HepG2 (cell line): ENCODE measurements around the gene RHO. TPM values are rescaled to one million over a fixed set of nuclear protein-coding genes. Genes with fewer than 3 reads are reported as not detected.

Experiments
- ELF1 ChIP-seq: sonication (generic); formaldehyde crosslinking; IDR thresholded peaks from 2 replicates; pipeline ENCODE4 v1.4.0; 2020; ENCODE audit warnings: missing genetic modification reagents
- ERF ChIP-seq: IDR thresholded peaks from 2 replicates; pipeline ENCODE4 v1.6.1; 2018; ENCODE audit warnings: missing biosample characterization, missing genetic modification reagents
- ETV5 ChIP-seq: IDR thresholded peaks from 2 replicates; pipeline ENCODE4 v1.6.1; 2018; ENCODE audit warnings: missing biosample characterization, missing genetic modification reagents, inconsistent platforms, borderline replicate concordance
- FOXA3 ChIP-seq: IDR thresholded peaks from 2 replicates; pipeline ENCODE4 v1.6.1; 2016; ENCODE audit warnings: missing genetic modification reagents, missing compliant biosample characterization
- KAT8 ChIP-seq: IDR thresholded peaks from 2 replicates; pipeline ENCODE4 v1.6.1; 2016; ENCODE audit warnings: missing genetic modification reagents, missing compliant biosample characterization
- LCORL ChIP-seq, 2 experiments: fragments of 450-650 bp in 1 of 2; sonication (generic) in 1 of 2; formaldehyde crosslinking in 1 of 2; IDR thresholded peaks; 2 replicates each; pipeline versions ENCODE4 v1.5.0 to v1.6.1; 2017 to 2020; ENCODE audit warnings: antibody characterized with exemption in 1 of 2, missing genetic modification reagents in 1 of 2
- MED1 ChIP-seq: sonication (generic); formaldehyde crosslinking; IDR thresholded peaks from 2 replicates; pipeline ENCODE4 v1.4.0; 2020; ENCODE audit warnings: missing genetic modification reagents
- MIER3 ChIP-seq: IDR thresholded peaks from 2 replicates; pipeline ENCODE4 v1.6.1; 2016; ENCODE audit warnings: missing compliant biosample characterization, borderline replicate concordance
- MYNN ChIP-seq: sonication (generic); formaldehyde crosslinking; IDR thresholded peaks from 2 replicates; pipeline ENCODE4 v1.4.0; 2020; ENCODE audit warnings: mild to moderate bottlenecking, low read depth, missing genetic modification reagents
- SALL1 ChIP-seq: sonication (generic); formaldehyde crosslinking; IDR thresholded peaks from 2 replicates; pipeline ENCODE4 v1.8.0; 2022; ENCODE audit warnings: mild to moderate bottlenecking, missing genetic modification reagents
- SCMH1 ChIP-seq: sonication (generic); formaldehyde crosslinking; IDR thresholded peaks from 2 replicates; pipeline ENCODE4 v1.9.0; 2021; ENCODE audit warnings: missing genetic modification reagents, mild to moderate bottlenecking, borderline replicate concordance
- TEAD3 ChIP-seq: optimal IDR thresholded peaks from 2 replicates; pipeline ENCODE3; 2016; ENCODE audit warnings: borderline replicate concordance
- ZBTB7A ChIP-seq: sonication (generic); formaldehyde crosslinking; IDR thresholded peaks from 2 replicates; pipeline ENCODE4 v1.8.0; 2022; ENCODE audit warnings: mild to moderate bottlenecking, missing genetic modification reagents
- ZNF12 ChIP-seq: sonication (generic); formaldehyde crosslinking; IDR thresholded peaks from 2 replicates; pipeline ENCODE4 v1.5.0; 2020; ENCODE audit warnings: missing genetic modification reagents
- ZNF24 ChIP-seq: fragments of 450-650 bp; IDR thresholded peaks from 2 replicates; pipeline ENCODE4 v1.6.1; 2017; ENCODE audit warnings: antibody characterized with exemption, mild to moderate bottlenecking
- ZNF550 ChIP-seq: sonication (generic); formaldehyde crosslinking; IDR thresholded peaks from 2 replicates; pipeline ENCODE4 v1.4.0; 2020; ENCODE audit warnings: mild to moderate bottlenecking, missing genetic modification reagents, borderline replicate concordance
- ZNF614 ChIP-seq: IDR thresholded peaks from 2 replicates; pipeline ENCODE4 v1.6.1; 2018; ENCODE audit warnings: missing biosample characterization, missing genetic modification reagents, inconsistent platforms, borderline replicate concordance
- ZNF768 ChIP-seq: sonication (generic); formaldehyde crosslinking; IDR thresholded peaks from 2 replicates; pipeline ENCODE4 v1.4.0; 2020; ENCODE audit warnings: missing genetic modification reagents
- ZSCAN21 ChIP-seq: sonication (generic); formaldehyde crosslinking; IDR thresholded peaks from 2 replicates; pipeline ENCODE4 v1.8.0; 2022; ENCODE audit warnings: mild to moderate bottlenecking, missing genetic modification reagents, moderate library complexity, borderline replicate concordance
- polyA plus RNA-seq, 8 experiments: library from polyadenylated mRNA; depleted of rRNA in 3 of 8; stranded (reverse) in 7 of 8; unstranded in 1 of 8; fragments of >200 nt; fragmentation: Illumina TruSeq in 4 of 8; extraction: Trizol in 4 of 8; gene quantifications; 2 replicates each; pipeline versions ENCODE4 v1.2.1 to v1.2.3, GENCODE V29; 2011 to 2016; ENCODE audit warnings: low read depth in 4 of 8, missing spikeins in 1 of 8, mixed read lengths in 1 of 8; ENCODE audit not compliant: insufficient read depth in 1 of 8
- total RNA-seq, 5 experiments: library from RNA; depleted of rRNA; stranded (reverse); fragments of >200 nt; fragmentation: Illumina TruSeq; extraction: Trizol; gene quantifications; 2 replicates each; pipeline ENCODE4 v1.2.3, GENCODE V29; 2016; ENCODE audit warnings: low read depth in 1 of 5
- TF ChIP-seq, protein P1 (sequence below): IDR thresholded peaks from 2 replicates; pipeline ENCODE4 v1.4.0; 2020; ENCODE audit warnings: mild to moderate bottlenecking, missing genetic modification reagents
- TF ChIP-seq, protein P2 (sequence below): sonication (generic); formaldehyde crosslinking; IDR thresholded peaks from 2 replicates; pipeline ENCODE4 v1.4.0; 2020; ENCODE audit warnings: mild to moderate bottlenecking, missing genetic modification reagents, borderline replicate concordance

Gene RHO
- total and polyA plus RNA-seq, 2 of the 13 experiments (the other 11 are each of a cell fraction or from before 2014, with no cell fraction given) = not detected

DNA sequence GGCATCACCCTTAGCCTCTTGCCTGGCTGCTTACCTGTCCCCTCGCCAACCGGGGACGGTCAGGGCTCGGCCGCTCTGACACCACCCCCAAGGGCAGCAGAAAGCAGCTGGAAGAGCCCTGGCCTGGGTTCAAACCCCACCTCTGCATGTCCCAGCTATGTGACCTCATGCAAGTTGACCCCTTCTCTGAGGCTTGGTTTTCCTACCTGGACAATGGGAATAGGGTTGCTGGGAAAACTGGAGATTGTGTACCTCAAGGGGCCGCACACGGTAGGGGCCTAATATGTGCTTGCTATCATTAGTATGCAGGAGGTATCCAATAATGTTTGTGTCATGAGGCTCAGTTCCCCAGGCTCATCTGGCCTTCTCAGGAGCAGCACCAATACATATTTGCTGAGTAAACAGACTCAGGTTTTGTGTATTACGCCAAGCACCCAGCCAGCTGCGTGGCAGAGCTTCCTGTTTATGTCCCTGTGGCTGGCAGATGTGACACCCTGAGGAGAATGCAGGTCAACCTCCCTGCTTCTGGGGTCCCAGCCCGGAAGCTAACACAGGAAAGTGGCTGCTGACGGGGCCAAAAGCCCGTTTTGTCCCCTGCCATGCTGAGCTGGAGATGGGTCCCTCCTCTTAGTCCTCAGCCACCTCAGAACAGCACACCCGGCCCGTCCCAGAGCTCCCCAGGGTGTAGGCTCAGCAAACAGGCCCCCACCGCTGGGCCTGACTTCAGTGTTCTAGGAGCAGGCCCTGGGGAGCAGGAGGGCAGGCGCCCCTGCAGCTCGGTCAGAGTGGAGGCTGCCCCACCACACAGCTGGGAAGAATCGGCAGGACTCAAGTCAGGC is 48.3 kb downstream of the RHO start (continued):
- TF ChIP-seq ZNF550 (no peak), MED1 (CRISPR knock-in tag) (peak; percentile 75), SCMH1 (CRISPR knock-in tag) (no peak), ZBTB7A (CRISPR knock-in tag) (no peak), LCORL (IDR thresholded peaks at IDR 0.05) (no peak), LCORL (CRISPR knock-in tag; IDR thresholded peaks at IDR 0.05) (peak; percentile 67; the same call in 1 of the 2 replicates), MIER3 (0 out of 2 replicates have a peak, but pooled peaks have one; percentile 27), MYNN (CRISPR knock-in tag) (no peak), TEAD3 (CRISPR knock-in tag) (peak; percentile 72), ZNF12 (peak; percentile 39; the same call in 1 of the 2 replicates), ELF1 (CRISPR knock-in tag) (peak; percentile 52), ETV5 (CRISPR knock-in tag) (peak; percentile 86), ZNF768 (CRISPR knock-in tag) (no peak), SALL1 (peak; percentile 99), ZSCAN21 (CRISPR knock-in tag) (0 out of 2 replicates have a peak, but pooled peaks have one; percentile 34), KAT8 (CRISPR knock-in tag) (0 out of 2 replicates have a peak, but pooled peaks have one; percentile 0), FOXA3 (CRISPR knock-in tag) (peak; percentile 87), ERF (CRISPR knock-in tag) (peak; percentile 61; the same call in 1 of the 2 replicates), ZNF614 (CRISPR knock-in tag) (peak; percentile 77; the same call in 1 of the 2 replicates), ZNF24 (no peak)
- TF ChIP-seq, protein P1, sequence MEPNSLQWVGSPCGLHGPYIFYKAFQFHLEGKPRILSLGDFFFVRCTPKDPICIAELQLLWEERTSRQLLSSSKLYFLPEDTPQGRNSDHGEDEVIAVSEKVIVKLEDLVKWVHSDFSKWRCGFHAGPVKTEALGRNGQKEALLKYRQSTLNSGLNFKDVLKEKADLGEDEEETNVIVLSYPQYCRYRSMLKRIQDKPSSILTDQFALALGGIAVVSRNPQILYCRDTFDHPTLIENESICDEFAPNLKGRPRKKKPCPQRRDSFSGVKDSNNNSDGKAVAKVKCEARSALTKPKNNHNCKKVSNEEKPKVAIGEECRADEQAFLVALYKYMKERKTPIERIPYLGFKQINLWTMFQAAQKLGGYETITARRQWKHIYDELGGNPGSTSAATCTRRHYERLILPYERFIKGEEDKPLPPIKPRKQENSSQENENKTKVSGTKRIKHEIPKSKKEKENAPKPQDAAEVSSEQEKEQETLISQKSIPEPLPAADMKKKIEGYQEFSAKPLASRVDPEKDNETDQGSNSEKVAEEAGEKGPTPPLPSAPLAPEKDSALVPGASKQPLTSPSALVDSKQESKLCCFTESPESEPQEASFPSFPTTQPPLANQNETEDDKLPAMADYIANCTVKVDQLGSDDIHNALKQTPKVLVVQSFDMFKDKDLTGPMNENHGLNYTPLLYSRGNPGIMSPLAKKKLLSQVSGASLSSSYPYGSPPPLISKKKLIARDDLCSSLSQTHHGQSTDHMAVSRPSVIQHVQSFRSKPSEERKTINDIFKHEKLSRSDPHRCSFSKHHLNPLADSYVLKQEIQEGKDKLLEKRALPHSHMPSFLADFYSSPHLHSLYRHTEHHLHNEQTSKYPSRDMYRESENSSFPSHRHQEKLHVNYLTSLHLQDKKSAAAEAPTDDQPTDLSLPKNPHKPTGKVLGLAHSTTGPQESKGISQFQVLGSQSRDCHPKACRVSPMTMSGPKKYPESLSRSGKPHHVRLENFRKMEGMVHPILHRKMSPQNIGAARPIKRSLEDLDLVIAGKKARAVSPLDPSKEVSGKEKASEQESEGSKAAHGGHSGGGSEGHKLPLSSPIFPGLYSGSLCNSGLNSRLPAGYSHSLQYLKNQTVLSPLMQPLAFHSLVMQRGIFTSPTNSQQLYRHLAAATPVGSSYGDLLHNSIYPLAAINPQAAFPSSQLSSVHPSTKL = peak; percentile 58; the same call in 1 of the 2 replicates
- TF ChIP-seq, protein P2, sequence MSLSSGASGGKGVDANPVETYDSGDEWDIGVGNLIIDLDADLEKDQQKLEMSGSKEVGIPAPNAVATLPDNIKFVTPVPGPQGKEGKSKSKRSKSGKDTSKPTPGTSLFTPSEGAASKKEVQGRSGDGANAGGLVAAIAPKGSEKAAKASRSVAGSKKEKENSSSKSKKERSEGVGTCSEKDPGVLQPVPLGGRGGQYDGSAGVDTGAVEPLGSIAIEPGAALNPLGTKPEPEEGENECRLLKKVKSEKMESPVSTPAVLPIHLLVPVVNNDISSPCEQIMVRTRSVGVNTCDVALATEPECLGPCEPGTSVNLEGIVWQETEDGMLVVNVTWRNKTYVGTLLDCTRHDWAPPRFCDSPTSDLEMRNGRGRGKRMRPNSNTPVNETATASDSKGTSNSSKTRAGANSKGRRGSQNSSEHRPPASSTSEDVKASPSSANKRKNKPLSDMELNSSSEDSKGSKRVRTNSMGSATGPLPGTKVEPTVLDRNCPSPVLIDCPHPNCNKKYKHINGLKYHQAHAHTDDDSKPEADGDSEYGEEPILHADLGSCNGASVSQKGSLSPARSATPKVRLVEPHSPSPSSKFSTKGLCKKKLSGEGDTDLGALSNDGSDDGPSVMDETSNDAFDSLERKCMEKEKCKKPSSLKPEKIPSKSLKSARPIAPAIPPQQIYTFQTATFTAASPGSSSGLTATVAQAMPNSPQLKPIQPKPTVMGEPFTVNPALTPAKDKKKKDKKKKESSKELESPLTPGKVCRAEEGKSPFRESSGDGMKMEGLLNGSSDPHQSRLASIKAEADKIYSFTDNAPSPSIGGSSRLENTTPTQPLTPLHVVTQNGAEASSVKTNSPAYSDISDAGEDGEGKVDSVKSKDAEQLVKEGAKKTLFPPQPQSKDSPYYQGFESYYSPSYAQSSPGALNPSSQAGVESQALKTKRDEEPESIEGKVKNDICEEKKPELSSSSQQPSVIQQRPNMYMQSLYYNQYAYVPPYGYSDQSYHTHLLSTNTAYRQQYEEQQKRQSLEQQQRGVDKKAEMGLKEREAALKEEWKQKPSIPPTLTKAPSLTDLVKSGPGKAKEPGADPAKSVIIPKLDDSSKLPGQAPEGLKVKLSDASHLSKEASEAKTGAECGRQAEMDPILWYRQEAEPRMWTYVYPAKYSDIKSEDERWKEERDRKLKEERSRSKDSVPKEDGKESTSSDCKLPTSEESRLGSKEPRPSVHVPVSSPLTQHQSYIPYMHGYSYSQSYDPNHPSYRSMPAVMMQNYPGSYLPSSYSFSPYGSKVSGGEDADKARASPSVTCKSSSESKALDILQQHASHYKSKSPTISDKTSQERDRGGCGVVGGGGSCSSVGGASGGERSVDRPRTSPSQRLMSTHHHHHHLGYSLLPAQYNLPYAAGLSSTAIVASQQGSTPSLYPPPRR (CRISPR knock-in tag) = peak; percentile 57; the same call in 1 of the 2 replicates
